Ishikawa (cell line): ENCODE results near the gene PPP1R3F.

Experiments used
- CEBPB ChIP-seq: IDR thresholded peaks from 2 replicates; pipeline ENCODE4 v1.6.1; 2012
- CREB1 ChIP-seq: IDR thresholded peaks from 2 replicates; pipeline ENCODE4 v1.6.1; 2012; ENCODE audit warnings: low read depth
- EGR1 ChIP-seq: IDR thresholded peaks from 2 replicates; pipeline ENCODE4 v1.6.1; 2012
- EP300 ChIP-seq: IDR thresholded peaks from 2 replicates; pipeline ENCODE4 v1.6.1; 2012; ENCODE audit warnings: borderline replicate concordance
- FOXM1 ChIP-seq: IDR thresholded peaks from 2 replicates; pipeline ENCODE4 v1.6.1; 2012; ENCODE audit warnings: low read depth, borderline replicate concordance
- NFIC ChIP-seq: IDR thresholded peaks from 2 replicates; pipeline ENCODE4 v1.6.1; 2012
- RAD21 ChIP-seq: IDR thresholded peaks from 2 replicates; pipeline ENCODE4 v1.6.1; 2012; ENCODE audit warnings: low read depth
- TAF1 ChIP-seq: IDR thresholded peaks from 2 replicates; pipeline ENCODE4 v1.6.1; 2012; ENCODE audit warnings: low read depth, mild to moderate bottlenecking
- TCF12 ChIP-seq: IDR thresholded peaks from 2 replicates; pipeline ENCODE4 v1.6.1; 2012; ENCODE audit warnings: low read depth
- TEAD4 ChIP-seq: IDR thresholded peaks from 2 replicates; pipeline ENCODE4 v1.6.1; 2012
- YY1 ChIP-seq: IDR thresholded peaks from 2 replicates; pipeline ENCODE4 v1.6.1; 2012; ENCODE audit warnings: low read depth
- ZBTB7A ChIP-seq: IDR thresholded peaks from 2 replicates; pipeline ENCODE4 v1.6.1; 2012; ENCODE audit warnings: low read depth
- TF ChIP-seq, protein P1 (sequence below): IDR thresholded peaks from 2 replicates; pipeline ENCODE4 v1.6.1; 2012; ENCODE audit warnings: low read depth, mild to moderate bottlenecking
- TF ChIP-seq, protein P2 (sequence below): IDR thresholded peaks from 2 replicates; pipeline ENCODE4 v1.6.1; 2012
- TF ChIP-seq, protein P3 (sequence below): IDR thresholded peaks from 2 replicates; pipeline ENCODE4 v1.6.1; 2012

Gene PPP1R3F, protein sequence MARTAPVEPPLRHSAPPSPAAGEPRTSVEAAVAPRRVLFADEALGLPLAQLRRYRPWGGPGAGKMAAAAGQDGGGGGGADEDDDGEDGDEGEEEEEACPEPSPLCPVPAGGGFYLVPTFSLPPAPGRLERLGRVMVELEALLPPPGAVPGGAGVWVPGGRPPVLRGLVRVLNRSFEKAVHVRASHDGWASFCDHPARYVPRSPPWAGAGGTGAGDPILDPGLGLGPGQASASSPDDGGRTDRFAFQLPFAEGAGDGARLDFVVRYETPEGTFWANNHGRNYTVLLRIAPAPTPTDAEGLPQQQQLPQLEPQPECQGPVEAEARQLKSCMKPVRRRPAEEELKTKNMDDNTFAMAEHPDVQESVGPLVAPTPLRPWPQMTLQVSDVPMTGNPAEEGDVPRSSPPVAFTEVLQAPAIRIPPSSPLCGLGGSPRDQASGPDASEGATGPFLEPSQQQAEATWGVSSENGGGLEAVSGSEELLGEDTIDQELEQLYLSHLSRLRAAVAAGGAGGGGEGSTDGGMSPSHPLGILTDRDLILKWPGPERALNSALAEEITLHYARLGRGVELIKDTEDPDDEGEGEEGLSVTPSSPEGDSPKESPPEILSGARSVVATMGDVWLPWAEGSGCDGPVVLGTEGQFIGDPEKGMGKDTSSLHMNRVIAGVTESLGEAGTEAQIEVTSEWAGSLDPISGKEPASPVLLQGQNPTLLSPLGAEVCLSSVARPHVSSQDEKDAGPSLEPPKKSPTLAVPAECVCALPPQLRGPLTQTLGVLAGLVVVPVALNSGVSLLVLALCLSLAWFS

DNA sequence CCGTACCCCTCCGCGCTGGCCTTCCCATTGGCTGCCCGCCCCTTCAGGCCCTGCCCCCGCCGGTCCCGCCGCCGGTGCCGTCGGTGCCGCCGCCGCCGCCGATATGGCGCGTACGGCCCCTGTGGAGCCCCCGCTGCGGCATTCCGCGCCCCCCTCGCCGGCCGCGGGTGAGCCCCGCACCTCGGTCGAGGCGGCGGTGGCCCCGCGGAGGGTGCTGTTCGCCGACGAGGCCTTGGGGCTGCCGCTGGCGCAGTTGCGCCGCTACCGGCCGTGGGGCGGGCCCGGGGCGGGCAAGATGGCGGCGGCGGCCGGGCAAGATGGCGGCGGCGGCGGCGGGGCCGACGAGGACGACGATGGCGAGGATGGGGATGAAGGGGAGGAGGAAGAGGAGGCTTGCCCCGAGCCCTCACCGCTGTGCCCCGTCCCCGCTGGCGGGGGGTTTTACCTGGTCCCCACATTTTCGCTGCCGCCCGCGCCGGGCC is at the start of gene PPP1R3F:
TSS of gene PPP1R3F (plus strand) at position 27 of the 482 bp plus-strand sequence. CDS start at position 104, 77 bp downstream.
- TF ChIP-seq, protein P1, sequence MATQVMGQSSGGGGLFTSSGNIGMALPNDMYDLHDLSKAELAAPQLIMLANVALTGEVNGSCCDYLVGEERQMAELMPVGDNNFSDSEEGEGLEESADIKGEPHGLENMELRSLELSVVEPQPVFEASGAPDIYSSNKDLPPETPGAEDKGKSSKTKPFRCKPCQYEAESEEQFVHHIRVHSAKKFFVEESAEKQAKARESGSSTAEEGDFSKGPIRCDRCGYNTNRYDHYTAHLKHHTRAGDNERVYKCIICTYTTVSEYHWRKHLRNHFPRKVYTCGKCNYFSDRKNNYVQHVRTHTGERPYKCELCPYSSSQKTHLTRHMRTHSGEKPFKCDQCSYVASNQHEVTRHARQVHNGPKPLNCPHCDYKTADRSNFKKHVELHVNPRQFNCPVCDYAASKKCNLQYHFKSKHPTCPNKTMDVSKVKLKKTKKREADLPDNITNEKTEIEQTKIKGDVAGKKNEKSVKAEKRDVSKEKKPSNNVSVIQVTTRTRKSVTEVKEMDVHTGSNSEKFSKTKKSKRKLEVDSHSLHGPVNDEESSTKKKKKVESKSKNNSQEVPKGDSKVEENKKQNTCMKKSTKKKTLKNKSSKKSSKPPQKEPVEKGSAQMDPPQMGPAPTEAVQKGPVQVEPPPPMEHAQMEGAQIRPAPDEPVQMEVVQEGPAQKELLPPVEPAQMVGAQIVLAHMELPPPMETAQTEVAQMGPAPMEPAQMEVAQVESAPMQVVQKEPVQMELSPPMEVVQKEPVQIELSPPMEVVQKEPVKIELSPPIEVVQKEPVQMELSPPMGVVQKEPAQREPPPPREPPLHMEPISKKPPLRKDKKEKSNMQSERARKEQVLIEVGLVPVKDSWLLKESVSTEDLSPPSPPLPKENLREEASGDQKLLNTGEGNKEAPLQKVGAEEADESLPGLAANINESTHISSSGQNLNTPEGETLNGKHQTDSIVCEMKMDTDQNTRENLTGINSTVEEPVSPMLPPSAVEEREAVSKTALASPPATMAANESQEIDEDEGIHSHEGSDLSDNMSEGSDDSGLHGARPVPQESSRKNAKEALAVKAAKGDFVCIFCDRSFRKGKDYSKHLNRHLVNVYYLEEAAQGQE, result no peak
- 0 out of 2 replicates have a peak, but pooled peaks have one; percentile 8 for TF ChIP-seq EP300
- TF ChIP-seq, protein P2, sequence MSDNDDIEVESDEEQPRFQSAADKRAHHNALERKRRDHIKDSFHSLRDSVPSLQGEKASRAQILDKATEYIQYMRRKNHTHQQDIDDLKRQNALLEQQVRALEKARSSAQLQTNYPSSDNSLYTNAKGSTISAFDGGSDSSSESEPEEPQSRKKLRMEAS, result no peak; the same call in 1 of the 2 replicates
- no peak for TF ChIP-seq NFIC
- no peak for TF ChIP-seq CREB1
- no peak for TF ChIP-seq RAD21
- TF ChIP-seq TAF1, result peak; percentile 40; the same call in 1 of the 2 replicates
- TF ChIP-seq TEAD4, result no peak
- TF ChIP-seq TCF12, result no peak
- TF ChIP-seq YY1, result peak; percentile 91
- no peak for TF ChIP-seq EGR1
- no peak for TF ChIP-seq ZBTB7A
- TF ChIP-seq, protein P3, sequence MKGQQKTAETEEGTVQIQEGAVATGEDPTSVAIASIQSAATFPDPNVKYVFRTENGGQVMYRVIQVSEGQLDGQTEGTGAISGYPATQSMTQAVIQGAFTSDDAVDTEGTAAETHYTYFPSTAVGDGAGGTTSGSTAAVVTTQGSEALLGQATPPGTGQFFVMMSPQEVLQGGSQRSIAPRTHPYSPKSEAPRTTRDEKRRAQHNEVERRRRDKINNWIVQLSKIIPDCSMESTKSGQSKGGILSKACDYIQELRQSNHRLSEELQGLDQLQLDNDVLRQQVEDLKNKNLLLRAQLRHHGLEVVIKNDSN, result no peak
- TF ChIP-seq FOXM1, result no peak
- TF ChIP-seq CEBPB, result no peak

DNA sequence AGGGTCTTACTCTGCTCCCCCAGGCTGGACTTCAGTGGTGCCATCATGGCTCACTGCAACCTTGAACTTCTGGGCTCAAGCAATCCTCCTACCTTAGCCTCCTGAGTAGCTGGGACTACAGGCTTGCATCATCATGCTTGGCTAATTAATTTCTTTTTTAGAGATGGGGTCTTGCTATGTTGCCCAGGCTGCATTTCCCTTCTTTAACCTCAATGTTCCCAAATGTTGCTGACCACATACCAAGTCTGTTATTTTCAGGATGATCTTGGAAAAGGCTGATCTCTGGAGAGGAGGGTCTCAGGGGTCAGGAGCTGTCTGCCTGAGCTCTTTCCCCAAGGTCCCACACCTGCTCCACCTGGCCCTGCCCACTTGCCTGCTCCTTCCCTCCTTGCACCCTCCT is 49.5 kb upstream of the PPP1R3F start:
- TF ChIP-seq TEAD4 (no peak), YY1 (no peak), CEBPB (no peak), RAD21 (no peak), TCF12 (no peak)
- TF ChIP-seq, protein P3, result no peak

DNA sequence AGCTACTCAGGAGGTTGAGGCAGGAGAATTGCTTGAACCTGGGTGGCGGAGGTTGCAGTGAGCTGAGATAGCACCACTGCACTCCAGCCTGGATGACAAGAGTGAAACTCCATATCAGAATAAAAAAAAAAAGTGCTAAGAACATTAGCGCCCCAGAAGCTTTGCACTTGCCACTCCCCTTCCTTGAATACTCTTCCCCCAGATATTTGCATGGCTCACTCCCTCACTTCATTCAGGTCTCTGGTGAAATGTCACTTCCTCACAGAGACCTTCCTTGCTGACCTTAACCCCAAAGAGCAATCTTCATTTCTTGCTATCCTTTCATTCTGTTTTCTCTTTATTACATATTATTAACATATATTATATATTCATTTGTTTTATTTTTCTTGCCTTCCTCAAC is 47.7 kb upstream of the PPP1R3F start:
- no peak for TF ChIP-seq ZBTB7A
- TF ChIP-seq TCF12, result no peak
- TF ChIP-seq, protein P1, result no peak
- no peak for TF ChIP-seq NFIC
- no peak for TF ChIP-seq TAF1
- no peak for TF ChIP-seq EP300
- TF ChIP-seq, protein P3, result no peak
- TF ChIP-seq RAD21, result no peak
- TF ChIP-seq, protein P2, result no peak
- no peak for TF ChIP-seq YY1
- no peak for TF ChIP-seq EGR1
- no peak for TF ChIP-seq TEAD4
- no peak for TF ChIP-seq CEBPB
- no peak for TF ChIP-seq FOXM1
- TF ChIP-seq CREB1, result no peak

DNA sequence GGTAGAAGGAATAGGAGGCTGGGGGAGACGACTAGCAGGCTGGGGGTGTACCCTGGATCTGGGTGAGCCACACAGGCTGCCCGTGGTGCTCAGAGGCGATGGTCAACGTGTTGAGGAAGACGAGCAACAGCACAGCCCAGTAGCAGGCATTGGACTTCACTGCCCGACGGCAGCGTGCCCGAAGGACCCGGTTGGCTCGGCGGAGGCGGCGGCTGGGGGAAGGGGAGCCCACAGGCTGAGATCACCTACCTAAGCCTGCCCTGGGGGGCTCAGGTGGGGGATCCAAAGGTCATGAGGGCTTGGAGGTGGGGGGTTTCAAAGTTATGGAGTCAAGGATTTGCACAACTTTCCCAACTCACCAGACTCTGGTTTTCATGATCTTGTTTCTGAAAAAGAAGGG is 43.7 kb upstream of the PPP1R3F start:
- TF ChIP-seq YY1, result no peak
- TF ChIP-seq, protein P1, result no peak
- TF ChIP-seq CEBPB, result no peak
- TF ChIP-seq TCF12, result no peak
- TF ChIP-seq EP300, result no peak
- TF ChIP-seq NFIC, result no peak
- TF ChIP-seq CREB1, result no peak
- no peak for TF ChIP-seq TEAD4
- no peak for TF ChIP-seq EGR1
- TF ChIP-seq RAD21, result no peak
- TF ChIP-seq, protein P2, result no peak
- TF ChIP-seq, protein P3, result no peak
- no peak for TF ChIP-seq ZBTB7A
- TF ChIP-seq FOXM1, result no peak
- no peak for TF ChIP-seq TAF1
